VCaP (cell line): ENCODE data around the gene RAB36.

Source experiments
- H3K27ac ChIP-seq: fragments of 450-650 bp; 2 replicates; pipeline ENCODE4 v1.5.1; 2017
- TF ChIP-seq, protein P1 (sequence below): fragments of 450-650 bp; conservative IDR thresholded peaks from 2 replicates; pipeline ENCODE4 v1.5.1; 2017; ENCODE audit warnings: mild to moderate bottlenecking, moderate library complexity

RAB36 gene

DNA sequence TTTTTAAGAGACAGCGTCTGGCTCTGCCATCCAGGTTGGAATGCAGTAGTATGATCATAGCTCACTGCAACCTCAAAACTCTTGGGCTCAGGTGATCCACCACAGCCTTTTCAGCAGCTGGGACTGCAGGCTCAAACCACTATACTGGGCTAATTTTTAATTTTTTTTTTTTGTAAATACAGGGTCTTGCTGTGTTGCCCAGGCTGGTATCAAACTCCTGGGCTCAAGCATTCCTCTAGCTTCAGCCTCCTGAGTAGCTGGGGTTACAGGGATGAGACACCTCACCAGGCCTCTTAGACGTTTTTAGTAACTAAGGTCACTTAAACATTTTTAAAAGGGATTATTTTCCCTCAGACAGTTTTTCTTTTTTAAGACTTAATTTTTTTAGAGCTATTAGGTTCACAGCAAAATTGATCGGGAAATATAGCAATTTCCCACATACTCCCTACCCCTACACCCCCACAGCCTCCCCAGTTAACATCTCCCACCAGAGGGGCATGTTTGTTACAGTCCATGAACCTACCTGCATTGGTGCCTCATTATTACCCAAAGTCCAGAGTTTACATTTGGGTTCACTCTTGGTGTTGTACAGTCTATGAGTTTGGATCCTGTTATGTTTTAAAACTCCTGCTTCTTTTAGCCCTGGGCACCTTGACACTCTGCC lies 39.0 kb downstream of the RAB36 start:
- TF ChIP-seq, protein P1, sequence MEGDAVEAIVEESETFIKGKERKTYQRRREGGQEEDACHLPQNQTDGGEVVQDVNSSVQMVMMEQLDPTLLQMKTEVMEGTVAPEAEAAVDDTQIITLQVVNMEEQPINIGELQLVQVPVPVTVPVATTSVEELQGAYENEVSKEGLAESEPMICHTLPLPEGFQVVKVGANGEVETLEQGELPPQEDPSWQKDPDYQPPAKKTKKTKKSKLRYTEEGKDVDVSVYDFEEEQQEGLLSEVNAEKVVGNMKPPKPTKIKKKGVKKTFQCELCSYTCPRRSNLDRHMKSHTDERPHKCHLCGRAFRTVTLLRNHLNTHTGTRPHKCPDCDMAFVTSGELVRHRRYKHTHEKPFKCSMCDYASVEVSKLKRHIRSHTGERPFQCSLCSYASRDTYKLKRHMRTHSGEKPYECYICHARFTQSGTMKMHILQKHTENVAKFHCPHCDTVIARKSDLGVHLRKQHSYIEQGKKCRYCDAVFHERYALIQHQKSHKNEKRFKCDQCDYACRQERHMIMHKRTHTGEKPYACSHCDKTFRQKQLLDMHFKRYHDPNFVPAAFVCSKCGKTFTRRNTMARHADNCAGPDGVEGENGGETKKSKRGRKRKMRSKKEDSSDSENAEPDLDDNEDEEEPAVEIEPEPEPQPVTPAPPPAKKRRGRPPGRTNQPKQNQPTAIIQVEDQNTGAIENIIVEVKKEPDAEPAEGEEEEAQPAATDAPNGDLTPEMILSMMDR = no peak
- H3K27ac ChIP-seq = peak overlapping the region; percentile 83; the same call in 1 of the 2 replicates

- H3K27ac ChIP-seq = no peak overlapping the region
- TF ChIP-seq, protein P1 = no peak
These were observed 39.5 kb downstream of the RAB36 start for GRCh38 chr22:23184764-23185113.

GRCh38 chr22:23187211-23187610 lies 41.9 kb downstream of the RAB36 start:
- no peak overlapping the region for H3K27ac ChIP-seq
- TF ChIP-seq, protein P1 = no peak

GRCh38 chr22:23187871-23188700 lies 42.8 kb downstream of the RAB36 start:
- H3K27ac ChIP-seq = no peak overlapping the region
- TF ChIP-seq, protein P1 = no peak

DNA sequence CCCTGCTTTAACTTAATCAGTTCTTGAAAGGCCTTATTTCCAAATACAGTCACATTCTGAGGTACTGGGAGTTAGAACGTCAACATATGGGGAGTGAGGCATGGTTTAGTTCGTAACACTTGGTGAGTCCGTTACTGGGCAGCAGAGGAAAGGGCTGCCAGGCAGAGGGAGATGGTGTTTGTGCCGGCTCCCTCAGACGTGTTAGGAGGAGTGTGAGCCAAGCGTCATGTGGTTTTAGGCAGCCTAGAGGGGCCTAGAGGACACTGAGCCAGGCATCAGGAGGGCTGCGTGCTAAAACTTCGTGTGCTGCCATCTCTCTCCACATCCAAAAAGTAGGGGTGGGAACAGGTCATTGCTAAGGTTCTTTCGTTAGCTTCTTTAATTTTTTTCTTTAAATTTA lies 45.2 kb downstream of the RAB36 start:
- no peak overlapping the region for H3K27ac ChIP-seq
- TF ChIP-seq, protein P1 = no peak

GRCh38 chr22:23192133-23192532 lies 46.9 kb downstream of the RAB36 start:
- TF ChIP-seq, protein P1 = no peak
- H3K27ac ChIP-seq = no peak overlapping the region

GRCh38 chr22:23192558-23192957 lies 47.3 kb downstream of the RAB36 start:
- H3K27ac ChIP-seq = no peak overlapping the region

More at GRCh38 chr22:23192558-23192957, 47.3 kb downstream of the RAB36 start:
- TF ChIP-seq, protein P1 = no peak
